WTC11 (cell line): ENCODE measurements around the gene RABGAP1. TPM values are rescaled to one million over a fixed set of nuclear protein-coding genes. Genes with fewer than 3 reads are reported as not detected.
A peak's percentile ranks its signal among the peaks of the same experiment; 100 is the strongest.

Experiments
- ATAC-seq: fragments of 200-7000 bp; cut with Tn5 transposase; 2 replicates; pipeline ENCODE4 v1.10.0; 2021; ENCODE audit warnings: mild to moderate bottlenecking, moderate library complexity
- CTCF ChIA-PET: fragments of 300-600 bp; sonication (Branson Sonifier 250); formaldehyde crosslinking; loops from one replicate; lab custom pipeline; 2021; ENCODE audit warnings: antibody characterized with exemption; lab: Charles Lee
- POLR2A ChIA-PET: fragments of 350-600 bp; sonication (Branson Sonifier 250); formaldehyde crosslinking; loops from one replicate; lab custom pipeline; 2021; ENCODE audit warnings: antibody characterized with exemption; lab: Charles Lee
- DNase-seq: peaks from one replicate; pipeline ENCODE4 v3.0.0; 2021; ENCODE audit warnings: low spot score
- H3K27ac Mint-ChIP-seq: 2 replicates; pipeline ENCODE4 v1.8.0; 2021; ENCODE audit warnings: mixed read lengths
- H3K27me3 Mint-ChIP-seq: 2 replicates; pipeline ENCODE4 v1.8.0; 2021; ENCODE audit warnings: low read depth, mild to moderate bottlenecking, moderate library complexity, mixed read lengths
- H3K36me3 Mint-ChIP-seq: 2 replicates; pipeline ENCODE4 v1.8.0; 2021; ENCODE audit warnings: mixed read lengths
- H3K4me1 Mint-ChIP-seq: 2 replicates; pipeline ENCODE4 v1.8.0; 2022; ENCODE audit warnings: mixed read lengths
- H3K4me3 Mint-ChIP-seq: 2 replicates; pipeline ENCODE4 v1.8.0; 2021; ENCODE audit warnings: mild to moderate bottlenecking, moderate library complexity, mixed read lengths
- H3K9me3 Mint-ChIP-seq: 2 replicates; pipeline ENCODE4 v1.8.0; 2021; ENCODE audit warnings: mixed read lengths
- CBFB ChIP-seq: sonication (generic); formaldehyde crosslinking; IDR thresholded peaks from 2 replicates; pipeline ENCODE4 v1.8.1; 2022; ENCODE audit warnings: mild to moderate bottlenecking, low read depth, missing genetic modification reagents
- EMX1 ChIP-seq: fragments of 250-450 bp; sonication (Bioruptor Pico); IDR thresholded peaks from 2 replicates; pipeline ENCODE4 v1.8.0; 2021; ENCODE audit warnings: mild to moderate bottlenecking
- NFATC4 ChIP-seq: fragments of 250-450 bp; sonication (Bioruptor Pico); IDR thresholded peaks from 2 replicates; pipeline ENCODE4 v1.9.0; 2021; ENCODE audit warnings: mild to moderate bottlenecking
- PRRX2 ChIP-seq: fragments of 250-450 bp; sonication (Bioruptor Pico); IDR thresholded peaks from 2 replicates; pipeline ENCODE4 v1.8.0; 2021; ENCODE audit warnings: mild to moderate bottlenecking
- SOX15 ChIP-seq: fragments of 250-450 bp; sonication (Bioruptor Pico); IDR thresholded peaks from 2 replicates; pipeline ENCODE4 v1.9.0; 2021; ENCODE audit warnings: mild to moderate bottlenecking
- SP1 ChIP-seq: sonication (generic); formaldehyde crosslinking; conservative IDR thresholded peaks from 2 replicates; pipeline ENCODE4 v1.8.1; 2022; ENCODE audit warnings: missing genetic modification reagents
- TEAD1 ChIP-seq: sonication (generic); formaldehyde crosslinking; IDR thresholded peaks from 2 replicates; pipeline ENCODE4 v1.8.0; 2022; ENCODE audit warnings: mild to moderate bottlenecking, missing genetic modification reagents
- TEAD4 ChIP-seq: sonication (generic); formaldehyde crosslinking; IDR thresholded peaks from 2 replicates; pipeline ENCODE4 v1.8.0; 2022; ENCODE audit warnings: mild to moderate bottlenecking, missing genetic modification reagents
- TP53 ChIP-seq: sonication (generic); formaldehyde crosslinking; IDR thresholded peaks from 2 replicates; pipeline ENCODE4 v1.8.1; 2023; ENCODE audit warnings: mild to moderate bottlenecking, missing genetic modification reagents
- ZNF121 ChIP-seq: sonication (generic); formaldehyde crosslinking; IDR thresholded peaks from 2 replicates; pipeline ENCODE4 v1.8.0; 2023; ENCODE audit warnings: missing genetic modification reagents
- total RNA-seq: library from RNA; stranded (reverse); gene quantifications from 3 replicates; pipeline ENCODE4 v1.2.3, GENCODE V29; 2021
- TF ChIP-seq, protein P1 (sequence below): fragments of 250-450 bp; sonication (Bioruptor Pico); IDR thresholded peaks from 2 replicates; pipeline ENCODE4 v2.1.2; 2022; ENCODE audit warnings: mild to moderate bottlenecking, moderate library complexity
- TF ChIP-seq, protein P2 (sequence below): sonication (generic); formaldehyde crosslinking; IDR thresholded peaks from 2 replicates; pipeline ENCODE4 v1.8.1; 2023; ENCODE audit warnings: mild to moderate bottlenecking, missing genetic modification reagents
- TF ChIP-seq, protein P3 (sequence below): sonication (generic); formaldehyde crosslinking; IDR thresholded peaks from 2 replicates; pipeline ENCODE4 v1.8.0; 2023; ENCODE audit warnings: missing genetic modification reagents
- TF ChIP-seq, protein P4 (sequence below): sonication (generic); formaldehyde crosslinking; IDR thresholded peaks from 2 replicates; pipeline ENCODE4 v1.8.1; 2023; ENCODE audit warnings: mild to moderate bottlenecking, moderate library complexity, missing genetic modification reagents
- TF ChIP-seq, protein P5 (sequence below): sonication (generic); formaldehyde crosslinking; IDR thresholded peaks from 2 replicates; pipeline ENCODE4 v1.8.1; 2023; ENCODE audit warnings: mild to moderate bottlenecking, missing genetic modification reagents, borderline replicate concordance

RABGAP1 gene
- total RNA-seq, 1 experiment from 2014 or later: 38.1 TPM

DNA sequence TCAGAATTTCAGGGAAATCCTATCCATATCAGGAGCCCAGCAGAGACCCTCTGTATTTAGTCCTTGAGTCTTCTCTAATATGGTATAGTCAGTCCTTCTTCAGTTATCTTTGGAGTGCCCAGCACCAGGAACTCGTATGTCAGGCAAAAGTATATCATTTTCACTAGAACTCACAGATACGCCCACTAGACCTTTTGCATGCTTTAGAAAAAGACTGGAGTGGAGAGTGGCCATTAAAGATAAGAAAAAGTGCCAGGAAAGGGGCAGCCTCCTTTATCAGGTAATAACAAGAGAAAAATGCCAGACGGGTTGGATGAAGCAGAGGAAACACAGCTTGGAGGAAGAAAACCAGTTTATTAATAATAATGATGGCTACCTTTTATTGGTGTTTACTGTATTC lies 156.2 kb downstream of the RABGAP1 start:
- CTCF ChIA-PET: interaction anchor here (1.0 to 2.9 kb wide), 2 partner anchors 13 to 253 kb away, joined by 3 to 16 read pairs; no protein-coding TSS in a partner anchor

DNA sequence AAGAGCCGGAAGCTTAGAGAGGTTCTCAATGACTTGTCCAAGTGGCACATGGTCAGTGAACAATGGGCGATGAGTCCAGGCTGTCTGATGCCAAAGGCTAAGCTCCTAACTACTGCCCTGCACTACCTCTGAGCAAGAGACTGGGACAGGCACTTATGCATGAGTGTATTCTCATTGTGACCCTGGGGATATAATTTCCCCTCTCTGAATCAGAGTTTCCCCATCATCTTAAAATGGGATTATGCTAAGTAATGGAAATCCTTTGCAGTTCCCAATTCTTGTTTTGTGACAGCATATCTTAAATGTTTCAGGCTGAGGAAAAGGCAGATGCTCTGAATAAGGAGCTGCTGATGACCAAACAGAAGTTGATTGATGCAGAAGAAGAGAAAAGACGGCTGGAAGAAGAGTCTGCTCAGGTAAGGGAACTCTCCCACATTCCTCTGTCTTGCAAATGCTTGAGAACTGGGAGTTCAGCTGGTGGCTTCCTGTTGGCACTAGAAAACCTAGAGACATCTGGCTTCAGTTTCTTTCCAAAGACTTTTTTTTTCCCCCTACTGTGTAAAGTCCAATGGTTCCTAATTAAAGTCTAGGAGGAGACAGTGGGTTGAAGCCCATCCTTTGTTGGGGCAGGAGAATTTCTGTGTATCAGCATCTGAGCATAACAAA lies 156.7 kb downstream of the RABGAP1 start:
- H3K27ac Mint-ChIP-seq: peak overlapping the region; percentile 97
- ATAC-seq (peak; percentile 68), DNase-seq (no peak)
- H3K27me3 Mint-ChIP-seq: no peaks in the 10 kb centered on the region
- no peak overlapping the region for H3K4me3 Mint-ChIP-seq
- TF ChIP-seq TEAD1 (CRISPR knock-in tag) (peak; percentile 37; the same call in 1 of the 2 replicates), EMX1 (CRISPR knock-in tag) (no peak), CBFB (no peak), TP53 (CRISPR knock-in tag) (no peak)
- TF ChIP-seq, protein P1, sequence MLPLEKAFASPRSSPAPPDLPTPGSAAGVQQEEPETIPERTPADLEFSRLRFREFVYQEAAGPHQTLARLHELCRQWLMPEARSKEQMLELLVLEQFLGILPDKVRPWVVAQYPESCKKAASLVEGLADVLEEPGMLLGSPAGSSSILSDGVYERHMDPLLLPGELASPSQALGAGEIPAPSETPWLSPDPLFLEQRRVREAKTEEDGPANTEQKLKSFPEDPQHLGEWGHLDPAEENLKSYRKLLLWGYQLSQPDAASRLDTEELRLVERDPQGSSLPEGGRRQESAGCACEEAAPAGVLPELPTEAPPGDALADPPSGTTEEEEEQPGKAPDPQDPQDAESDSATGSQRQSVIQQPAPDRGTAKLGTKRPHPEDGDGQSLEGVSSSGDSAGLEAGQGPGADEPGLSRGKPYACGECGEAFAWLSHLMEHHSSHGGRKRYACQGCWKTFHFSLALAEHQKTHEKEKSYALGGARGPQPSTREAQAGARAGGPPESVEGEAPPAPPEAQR (CRISPR knock-in tag): no peak
- TF ChIP-seq, protein P2, sequence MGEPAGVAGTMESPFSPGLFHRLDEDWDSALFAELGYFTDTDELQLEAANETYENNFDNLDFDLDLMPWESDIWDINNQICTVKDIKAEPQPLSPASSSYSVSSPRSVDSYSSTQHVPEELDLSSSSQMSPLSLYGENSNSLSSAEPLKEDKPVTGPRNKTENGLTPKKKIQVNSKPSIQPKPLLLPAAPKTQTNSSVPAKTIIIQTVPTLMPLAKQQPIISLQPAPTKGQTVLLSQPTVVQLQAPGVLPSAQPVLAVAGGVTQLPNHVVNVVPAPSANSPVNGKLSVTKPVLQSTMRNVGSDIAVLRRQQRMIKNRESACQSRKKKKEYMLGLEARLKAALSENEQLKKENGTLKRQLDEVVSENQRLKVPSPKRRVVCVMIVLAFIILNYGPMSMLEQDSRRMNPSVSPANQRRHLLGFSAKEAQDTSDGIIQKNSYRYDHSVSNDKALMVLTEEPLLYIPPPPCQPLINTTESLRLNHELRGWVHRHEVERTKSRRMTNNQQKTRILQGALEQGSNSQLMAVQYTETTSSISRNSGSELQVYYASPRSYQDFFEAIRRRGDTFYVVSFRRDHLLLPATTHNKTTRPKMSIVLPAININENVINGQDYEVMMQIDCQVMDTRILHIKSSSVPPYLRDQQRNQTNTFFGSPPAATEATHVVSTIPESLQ (CRISPR knock-in tag): no peak
- TF ChIP-seq, protein P3, sequence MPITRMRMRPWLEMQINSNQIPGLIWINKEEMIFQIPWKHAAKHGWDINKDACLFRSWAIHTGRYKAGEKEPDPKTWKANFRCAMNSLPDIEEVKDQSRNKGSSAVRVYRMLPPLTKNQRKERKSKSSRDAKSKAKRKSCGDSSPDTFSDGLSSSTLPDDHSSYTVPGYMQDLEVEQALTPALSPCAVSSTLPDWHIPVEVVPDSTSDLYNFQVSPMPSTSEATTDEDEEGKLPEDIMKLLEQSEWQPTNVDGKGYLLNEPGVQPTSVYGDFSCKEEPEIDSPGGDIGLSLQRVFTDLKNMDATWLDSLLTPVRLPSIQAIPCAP (CRISPR knock-in tag): no peak
- TF ChIP-seq, protein P4, sequence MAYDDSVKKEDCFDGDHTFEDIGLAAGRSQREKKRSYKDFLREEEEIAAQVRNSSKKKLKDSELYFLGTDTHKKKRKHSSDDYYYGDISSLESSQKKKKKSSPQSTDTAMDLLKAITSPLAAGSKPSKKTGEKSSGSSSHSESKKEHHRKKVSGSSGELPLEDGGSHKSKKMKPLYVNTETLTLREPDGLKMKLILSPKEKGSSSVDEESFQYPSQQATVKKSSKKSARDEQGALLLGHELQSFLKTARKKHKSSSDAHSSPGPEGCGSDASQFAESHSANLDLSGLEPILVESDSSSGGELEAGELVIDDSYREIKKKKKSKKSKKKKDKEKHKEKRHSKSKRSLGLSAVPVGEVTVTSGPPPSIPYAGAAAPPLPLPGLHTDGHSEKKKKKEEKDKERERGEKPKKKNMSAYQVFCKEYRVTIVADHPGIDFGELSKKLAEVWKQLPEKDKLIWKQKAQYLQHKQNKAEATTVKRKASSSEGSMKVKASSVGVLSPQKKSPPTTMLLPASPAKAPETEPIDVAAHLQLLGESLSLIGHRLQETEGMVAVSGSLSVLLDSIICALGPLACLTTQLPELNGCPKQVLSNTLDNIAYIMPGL (CRISPR knock-in tag): no peak
- CTCF ChIA-PET: interaction anchor here (0.5 to 2.9 kb wide), 7 partner anchors 9 to 256 kb away, joined by 3 to 16 read pairs (median 4); no protein-coding TSS in a partner anchor
- POLR2A ChIA-PET: interaction anchor here (1.0 kb wide), 1 partner anchor 185 kb away, joined by 3 read pairs; the partner anchor contains the start of gene ZBTB6
- H3K36me3 Mint-ChIP-seq: peaks cover 51% of the 10 kb centered on the region
- peaks cover 50% of the 10 kb centered on the region for H3K4me1 Mint-ChIP-seq
- no peaks in the 10 kb centered on the region for H3K9me3 Mint-ChIP-seq

More for the DNA sequence above, 156.2 kb downstream of the RABGAP1 start:
- peaks cover 46% of the 10 kb centered on the region for H3K4me1 Mint-ChIP-seq
- no peaks in the 10 kb centered on the region for H3K9me3 Mint-ChIP-seq
- ATAC-seq (no peak), DNase-seq (no peak)
- peaks cover 56% of the 10 kb centered on the region for H3K36me3 Mint-ChIP-seq
- POLR2A ChIA-PET: no interaction called here
- no peak for TF ChIP-seq SOX15 (CRISPR knock-in tag)
- TF ChIP-seq SP1 (CRISPR knock-in tag): no peak
- TF ChIP-seq, protein P4 (CRISPR knock-in tag): no peak
- no peak for TF ChIP-seq NFATC4 (CRISPR knock-in tag)
- TF ChIP-seq ZNF121 (CRISPR knock-in tag): no peak
- no peak for TF ChIP-seq PRRX2 (CRISPR knock-in tag)
- TF ChIP-seq TEAD4 (CRISPR knock-in tag): no peak
- TF ChIP-seq, protein P5, sequence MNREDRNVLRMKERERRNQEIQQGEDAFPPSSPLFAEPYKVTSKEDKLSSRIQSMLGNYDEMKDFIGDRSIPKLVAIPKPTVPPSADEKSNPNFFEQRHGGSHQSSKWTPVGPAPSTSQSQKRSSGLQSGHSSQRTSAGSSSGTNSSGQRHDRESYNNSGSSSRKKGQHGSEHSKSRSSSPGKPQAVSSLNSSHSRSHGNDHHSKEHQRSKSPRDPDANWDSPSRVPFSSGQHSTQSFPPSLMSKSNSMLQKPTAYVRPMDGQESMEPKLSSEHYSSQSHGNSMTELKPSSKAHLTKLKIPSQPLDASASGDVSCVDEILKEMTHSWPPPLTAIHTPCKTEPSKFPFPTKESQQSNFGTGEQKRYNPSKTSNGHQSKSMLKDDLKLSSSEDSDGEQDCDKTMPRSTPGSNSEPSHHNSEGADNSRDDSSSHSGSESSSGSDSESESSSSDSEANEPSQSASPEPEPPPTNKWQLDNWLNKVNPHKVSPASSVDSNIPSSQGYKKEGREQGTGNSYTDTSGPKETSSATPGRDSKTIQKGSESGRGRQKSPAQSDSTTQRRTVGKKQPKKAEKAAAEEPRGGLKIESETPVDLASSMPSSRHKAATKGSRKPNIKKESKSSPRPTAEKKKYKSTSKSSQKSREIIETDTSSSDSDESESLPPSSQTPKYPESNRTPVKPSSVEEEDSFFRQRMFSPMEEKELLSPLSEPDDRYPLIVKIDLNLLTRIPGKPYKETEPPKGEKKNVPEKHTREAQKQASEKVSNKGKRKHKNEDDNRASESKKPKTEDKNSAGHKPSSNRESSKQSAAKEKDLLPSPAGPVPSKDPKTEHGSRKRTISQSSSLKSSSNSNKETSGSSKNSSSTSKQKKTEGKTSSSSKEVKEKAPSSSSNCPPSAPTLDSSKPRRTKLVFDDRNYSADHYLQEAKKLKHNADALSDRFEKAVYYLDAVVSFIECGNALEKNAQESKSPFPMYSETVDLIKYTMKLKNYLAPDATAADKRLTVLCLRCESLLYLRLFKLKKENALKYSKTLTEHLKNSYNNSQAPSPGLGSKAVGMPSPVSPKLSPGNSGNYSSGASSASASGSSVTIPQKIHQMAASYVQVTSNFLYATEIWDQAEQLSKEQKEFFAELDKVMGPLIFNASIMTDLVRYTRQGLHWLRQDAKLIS: no peak
- no peaks in the 10 kb centered on the region for H3K27me3 Mint-ChIP-seq
- H3K27ac Mint-ChIP-seq: peak overlapping the region; percentile 97
- H3K4me3 Mint-ChIP-seq: no peak overlapping the region
